Measurements from ENCODE around the gene GNB1.

Gene GNB1

DNA sequence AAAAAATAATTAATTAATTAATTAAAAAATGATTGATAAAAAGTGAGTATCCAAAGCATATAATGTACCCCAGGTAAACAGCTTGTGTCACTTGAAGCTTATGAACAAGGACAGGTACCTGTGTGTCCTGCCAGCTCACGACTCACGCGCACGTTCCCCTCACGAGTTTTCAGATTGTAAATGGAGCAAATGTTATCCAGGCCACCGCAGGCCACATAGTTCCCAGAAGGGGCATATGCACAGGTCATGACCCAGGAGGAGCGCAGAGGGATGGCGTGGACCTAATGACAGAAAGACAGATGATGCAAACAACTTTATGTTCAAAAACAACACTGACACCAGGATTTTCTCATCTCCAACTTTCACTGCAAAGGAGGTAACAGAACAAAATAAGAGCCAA lies 86.6 kb downstream of the GNB1 start:
- no peak overlapping the region for H4K91ac ChIP-seq (ENCODE audit: low read depth, low read length, poor library complexity)
- H3K4me3 ChIP-seq (ENCODE audit: low read length in 2 of 2), result no peak overlapping the region
- no peak overlapping the region for H3K14ac ChIP-seq (ENCODE audit: low read length)
- no peak overlapping the region for H3K23ac ChIP-seq (ENCODE audit: low read depth, low read length, poor library complexity)
- H2BK5ac ChIP-seq (ENCODE audit: low read length), result no peak overlapping the region
- no peak for DNase-seq (ENCODE audit: low spot score)
- no peak overlapping the region for H2BK120ac ChIP-seq (ENCODE audit: low read depth, low read length)
- H3K4me1 ChIP-seq (ENCODE audit: control insufficient read depth in 2 of 2, insufficient read depth in 1 of 2, low read depth in 1 of 2, low read length in 2 of 2), result peaks cover 0 to 8% of the 10 kb centered on the region in 2 donors
- peaks cover 40 to 95% of the 10 kb centered on the region in 2 donors for H3K36me3 ChIP-seq (replicated peaks in 1 of 2; ENCODE audit: control insufficient read depth in 2 of 2, insufficient read depth in 2 of 2, low read length in 2 of 2)
- no peaks in the 10 kb centered on the region for H3K27me3 ChIP-seq (ENCODE audit: control insufficient read depth in 3 of 3, insufficient read depth in 3 of 3, low read depth in 1 of 3, low read length in 3 of 3)
- no peak overlapping the region for H2BK12ac ChIP-seq (ENCODE audit: low read length)
- no peak overlapping the region for H2BK15ac ChIP-seq (ENCODE audit: low read length)
- no peak overlapping the region for H3K18ac ChIP-seq (ENCODE audit: low read length)
- no peak overlapping the region for H3K27ac ChIP-seq (replicated peaks; ENCODE audit: low read length)
- no CpG with 5 or more reads among the region's 8 CpGs for WGBS, 2 donors (ENCODE audit: extremely low coverage in 2 of 2, insufficient read length in 2 of 2, insufficient replicate concordance in 1 of 2)
- H3K4ac ChIP-seq (ENCODE audit: low read length), result no peak overlapping the region
- H3K9me3 ChIP-seq (replicated peaks in 1 of 2; ENCODE audit: control insufficient read depth in 2 of 2, insufficient read depth in 1 of 2, low read depth in 1 of 2, low read length in 2 of 2), result no peaks in the 10 kb centered on the region
- H3K79me1 ChIP-seq (ENCODE audit: low read depth, low read length), result peaks cover 7% of the 10 kb centered on the region
- no peak overlapping the region for H2AFZ ChIP-seq (ENCODE audit: low read length)
- H4K8ac ChIP-seq (ENCODE audit: low read depth, low read length), result no peak overlapping the region
- H3K4me2 ChIP-seq (ENCODE audit: insufficient read depth, low read length, poor library complexity, severe bottlenecking), result no peak overlapping the region
- no peak overlapping the region for H3K9ac ChIP-seq (ENCODE audit: low read depth, low read length, poor library complexity)
- no peak overlapping the region for H2AK5ac ChIP-seq (ENCODE audit: low read depth, low read length)

GRCh38 chr1:1802871-1803270 lies 88.0 kb downstream of the GNB1 start:
- H2BK5ac ChIP-seq (ENCODE audit: low read length), result no peak overlapping the region
- peaks cover 11% of the 10 kb centered on the region for H3K79me1 ChIP-seq (ENCODE audit: low read depth, low read length)
- H3K27me3 ChIP-seq (ENCODE audit: control insufficient read depth in 3 of 3, insufficient read depth in 3 of 3, low read depth in 1 of 3, low read length in 3 of 3), result no peaks in the 10 kb centered on the region
- H3K9ac ChIP-seq (ENCODE audit: low read depth, low read length, poor library complexity), result no peak overlapping the region
- H3K4me3 ChIP-seq (ENCODE audit: low read length in 2 of 2), result no peak overlapping the region
- H2AFZ ChIP-seq (ENCODE audit: low read length), result no peak overlapping the region
- peaks cover 0 to 8% of the 10 kb centered on the region in 2 donors for H3K4me1 ChIP-seq (ENCODE audit: control insufficient read depth in 2 of 2, insufficient read depth in 1 of 2, low read depth in 1 of 2, low read length in 2 of 2)
- no peak overlapping the region for H2BK15ac ChIP-seq (ENCODE audit: low read length)
- H3K4ac ChIP-seq (ENCODE audit: low read length), result no peak overlapping the region
- H4K8ac ChIP-seq (ENCODE audit: low read depth, low read length), result no peak overlapping the region
- H2BK12ac ChIP-seq (ENCODE audit: low read length), result no peak overlapping the region
- H3K27ac ChIP-seq (replicated peaks; ENCODE audit: low read length), result no peak overlapping the region
- no CpG with 5 or more reads among the region's 1 CpG for WGBS, 2 donors (ENCODE audit: extremely low coverage in 2 of 2, insufficient read length in 2 of 2, insufficient replicate concordance in 1 of 2)
- H3K36me3 ChIP-seq (replicated peaks in 1 of 2; ENCODE audit: control insufficient read depth in 2 of 2, insufficient read depth in 2 of 2, low read length in 2 of 2), result peaks cover 46 to 94% of the 10 kb centered on the region in 2 donors
- DNase-seq (ENCODE audit: low spot score), result no peak
- H3K9me3 ChIP-seq (replicated peaks in 1 of 2; ENCODE audit: control insufficient read depth in 2 of 2, insufficient read depth in 1 of 2, low read depth in 1 of 2, low read length in 2 of 2), result no peaks in the 10 kb centered on the region
- no peak overlapping the region for H2AK5ac ChIP-seq (ENCODE audit: low read depth, low read length)
- H3K4me2 ChIP-seq (ENCODE audit: insufficient read depth, low read length, poor library complexity, severe bottlenecking), result no peak overlapping the region
- no peak overlapping the region for H4K91ac ChIP-seq (ENCODE audit: low read depth, low read length, poor library complexity)
- no peak overlapping the region for H3K14ac ChIP-seq (ENCODE audit: low read length)
- no peak overlapping the region for H2BK120ac ChIP-seq (ENCODE audit: low read depth, low read length)
- H3K18ac ChIP-seq (ENCODE audit: low read length), result no peak overlapping the region
- H3K23ac ChIP-seq (ENCODE audit: low read depth, low read length, poor library complexity), result no peak overlapping the region

- peaks cover 0 to 8% of the 10 kb centered on the region in 2 donors for H3K4me1 ChIP-seq (ENCODE audit: control insufficient read depth in 2 of 2, insufficient read depth in 1 of 2, low read depth in 1 of 2, low read length in 2 of 2)
- DNase-seq (ENCODE audit: low spot score), result no peak
Observed at GRCh38 chr1:1799716-1800115, 91.2 kb downstream of the GNB1 start.

GRCh38 chr1:1797731-1798341 lies 93.1 kb downstream of the GNB1 start:
- Histone ChIP-seq H3K9me3 (replicated peaks in 1 of 2; ENCODE audit: control insufficient read depth in 2 of 2, insufficient read depth in 1 of 2, low read depth in 1 of 2, low read length in 2 of 2) (peaks cover 0 to 3% of the 10 kb centered on the region in 2 donors), H3K14ac (ENCODE audit: low read length) (no peak overlapping the region), H3K23ac (ENCODE audit: low read depth, low read length, poor library complexity) (no peak overlapping the region), H3K4me1 (ENCODE audit: control insufficient read depth in 2 of 2, insufficient read depth in 1 of 2, low read depth in 1 of 2, low read length in 2 of 2) (peaks cover 0 to 8% of the 10 kb centered on the region in 2 donors), H2AFZ (ENCODE audit: low read length) (no peak overlapping the region), H2BK12ac (ENCODE audit: low read length) (no peak overlapping the region), H4K8ac (ENCODE audit: low read depth, low read length) (no peak overlapping the region), H3K9ac (ENCODE audit: low read depth, low read length, poor library complexity) (no peak overlapping the region), H3K27ac (replicated peaks; ENCODE audit: low read length) (no peak overlapping the region), H3K79me1 (ENCODE audit: low read depth, low read length) (peaks cover 16% of the 10 kb centered on the region), H2BK15ac (ENCODE audit: low read length) (no peak overlapping the region), H3K36me3 (replicated peaks in 1 of 2; ENCODE audit: control insufficient read depth in 2 of 2, insufficient read depth in 2 of 2, low read length in 2 of 2) (peaks cover 50 to 97% of the 10 kb centered on the region in 2 donors), H4K91ac (ENCODE audit: low read depth, low read length, poor library complexity) (no peak overlapping the region), H3K4me3 (ENCODE audit: low read length in 2 of 2) (no peak overlapping the region), H3K4ac (ENCODE audit: low read length) (no peak overlapping the region), H3K18ac (ENCODE audit: low read length) (no peak overlapping the region), H3K27me3 (ENCODE audit: control insufficient read depth in 3 of 3, insufficient read depth in 3 of 3, low read depth in 1 of 3, low read length in 3 of 3) (no peaks in the 10 kb centered on the region), H2AK5ac (ENCODE audit: low read depth, low read length) (no peak overlapping the region), H3K4me2 (ENCODE audit: insufficient read depth, low read length, poor library complexity, severe bottlenecking) (no peak overlapping the region), H2BK5ac (ENCODE audit: low read length) (no peak overlapping the region), H2BK120ac (ENCODE audit: low read depth, low read length) (no peak overlapping the region)
- no CpG with 5 or more reads among the region's 11 CpGs for WGBS, 2 donors (ENCODE audit: extremely low coverage in 2 of 2, insufficient read length in 2 of 2, insufficient replicate concordance in 1 of 2)
- no peak for DNase-seq (ENCODE audit: low spot score)

More at GRCh38 chr1:1799716-1800115, 91.2 kb downstream of the GNB1 start:
- Histone ChIP-seq H3K79me1 (ENCODE audit: low read depth, low read length) (peaks cover 17% of the 10 kb centered on the region), H3K4me2 (ENCODE audit: insufficient read depth, low read length, poor library complexity, severe bottlenecking) (no peak overlapping the region), H3K9me3 (replicated peaks in 1 of 2; ENCODE audit: control insufficient read depth in 2 of 2, insufficient read depth in 1 of 2, low read depth in 1 of 2, low read length in 2 of 2) (peaks cover 0 to 3% of the 10 kb centered on the region in 2 donors), H2BK12ac (ENCODE audit: low read length) (no peak overlapping the region), H3K27ac (replicated peaks; ENCODE audit: low read length) (no peak overlapping the region), H3K14ac (ENCODE audit: low read length) (no peak overlapping the region), H2AK5ac (ENCODE audit: low read depth, low read length) (no peak overlapping the region), H4K8ac (ENCODE audit: low read depth, low read length) (no peak overlapping the region), H3K23ac (ENCODE audit: low read depth, low read length, poor library complexity) (no peak overlapping the region), H3K18ac (ENCODE audit: low read length) (no peak overlapping the region), H3K36me3 (replicated peaks in 1 of 2; ENCODE audit: control insufficient read depth in 2 of 2, insufficient read depth in 2 of 2, low read length in 2 of 2) (peaks cover 50 to 96% of the 10 kb centered on the region in 2 donors), H4K91ac (ENCODE audit: low read depth, low read length, poor library complexity) (no peak overlapping the region), H3K4me3 (ENCODE audit: low read length in 2 of 2) (no peak overlapping the region), H2BK5ac (ENCODE audit: low read length) (no peak overlapping the region), H2AFZ (ENCODE audit: low read length) (no peak overlapping the region), H3K4ac (ENCODE audit: low read length) (no peak overlapping the region), H3K9ac (ENCODE audit: low read depth, low read length, poor library complexity) (no peak overlapping the region), H2BK15ac (ENCODE audit: low read length) (no peak overlapping the region), H3K27me3 (ENCODE audit: control insufficient read depth in 3 of 3, insufficient read depth in 3 of 3, low read depth in 1 of 3, low read length in 3 of 3) (no peaks in the 10 kb centered on the region), H2BK120ac (ENCODE audit: low read depth, low read length) (no peak overlapping the region)
- WGBS, 2 donors (ENCODE audit: extremely low coverage in 2 of 2, insufficient read length in 2 of 2, insufficient replicate concordance in 1 of 2), result no CpG with 5 or more reads among the region's 5 CpGs
